Activated T-helper 17 cell treated with anti-CD3 and anti-CD28 coated beads, Interleukin-2, amount 50 U/mL, for 72 hours (primary cell): ENCODE data around the gene TOR2A. TPM values are rescaled to one million over a fixed set of nuclear protein-coding genes. Genes with fewer than 3 reads are reported as not detected.

Experiments
- ATAC-seq: fragments of 150-1000 bp; cut with Tn5 transposase; replicated peaks from 2 replicates; pipeline ENCODE4 v1.10.0; 2021; ENCODE audit warnings: mild to moderate bottlenecking, moderate library complexity
- H3K27ac Mint-ChIP-seq: one replicate; pipeline ENCODE4 v1.8.0; 2022; ENCODE audit warnings: mixed read lengths
- H3K27me3 Mint-ChIP-seq: one replicate; pipeline ENCODE4 v1.8.0; 2022; ENCODE audit warnings: mixed read lengths
- H3K36me3 Mint-ChIP-seq: one replicate; pipeline ENCODE4 v1.8.0; 2022; ENCODE audit warnings: low read depth, mild to moderate bottlenecking, mixed read lengths
- H3K4me1 Mint-ChIP-seq: one replicate; pipeline ENCODE4 v1.8.0; 2022; ENCODE audit warnings: mixed read lengths
- H3K4me3 Mint-ChIP-seq: one replicate; pipeline ENCODE4 v1.8.0; 2022; ENCODE audit warnings: mild to moderate bottlenecking, mixed read lengths
- H3K9me3 Mint-ChIP-seq: one replicate; pipeline ENCODE4 v1.8.0; 2022; ENCODE audit warnings: mixed read lengths
- total RNA-seq, 2 donors: library from RNA; stranded (reverse); gene quantifications; one replicate each; pipeline ENCODE4 v1.2.3, GENCODE V29; 2022

TOR2A gene
- total RNA-seq, 2 donors from 2014 or later, result 8.5 to 15.7 TPM

DNA sequence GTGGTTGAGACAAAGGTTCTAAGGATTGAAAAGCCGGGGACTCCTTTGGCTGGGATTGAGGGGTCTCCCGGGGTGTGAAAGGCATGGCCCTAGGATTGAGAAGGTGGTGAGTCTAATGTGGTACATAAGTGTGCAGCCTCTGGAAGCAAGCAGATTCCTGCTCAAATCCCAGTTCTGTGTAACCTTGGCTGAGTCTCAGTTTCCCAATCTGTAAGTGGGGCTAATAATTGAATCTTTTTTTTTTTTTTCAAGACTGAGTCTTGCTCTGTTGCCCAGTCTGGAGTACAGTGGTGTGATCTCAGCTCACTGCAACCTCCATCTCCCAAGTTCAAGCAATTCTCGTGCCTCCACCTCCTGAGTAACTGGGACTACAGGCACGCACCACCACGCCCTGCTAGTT, 37.5 kb upstream of the TOR2A start:
- H3K36me3 Mint-ChIP-seq, result peaks cover 85% of the 10 kb centered on the region
- H3K4me1 Mint-ChIP-seq, result peaks cover 19% of the 10 kb centered on the region
- no peak overlapping the region for H3K27ac Mint-ChIP-seq
- no peak for ATAC-seq
- no peaks in the 10 kb centered on the region for H3K27me3 Mint-ChIP-seq
- H3K4me3 Mint-ChIP-seq, result peak overlapping the region; percentile 90
- no peaks in the 10 kb centered on the region for H3K9me3 Mint-ChIP-seq

DNA sequence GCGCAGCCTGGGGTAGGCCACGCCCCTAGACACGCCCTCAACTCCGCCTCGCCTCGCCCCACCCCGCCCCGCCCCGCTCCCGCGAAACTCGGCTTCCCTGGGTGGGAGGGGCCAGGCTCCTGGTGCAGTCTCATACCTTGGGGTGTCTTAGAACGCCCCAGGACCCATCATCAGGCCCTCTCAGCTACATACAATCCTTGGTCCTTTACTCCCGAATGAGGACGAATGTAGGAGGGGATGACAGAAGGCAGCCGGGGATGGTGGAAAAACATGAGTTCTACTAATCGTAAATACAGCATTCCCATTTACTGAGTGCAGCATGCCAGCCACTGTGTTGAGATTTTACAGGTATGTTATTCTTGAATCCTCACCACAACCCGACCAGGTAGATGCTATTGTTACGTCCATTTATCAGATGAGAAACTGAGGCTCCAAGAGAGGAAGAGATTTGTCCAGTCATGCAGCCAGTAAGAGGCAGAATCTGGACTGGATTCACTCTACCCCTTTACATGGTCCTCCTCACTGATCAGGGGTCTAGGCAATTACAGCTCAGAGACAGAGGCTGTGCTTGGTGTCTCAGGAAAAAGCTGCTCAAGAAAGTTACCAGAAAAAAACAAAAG, 36.6 kb upstream of the TOR2A start:
- peaks cover 26% of the 10 kb centered on the region for H3K4me1 Mint-ChIP-seq
- no peaks in the 10 kb centered on the region for H3K9me3 Mint-ChIP-seq
- H3K36me3 Mint-ChIP-seq, result peaks cover 85% of the 10 kb centered on the region
- no peaks in the 10 kb centered on the region for H3K27me3 Mint-ChIP-seq
- ATAC-seq, result no peak
- peak overlapping the region; percentile 87 for H3K27ac Mint-ChIP-seq
- H3K4me3 Mint-ChIP-seq, result peak overlapping the region; percentile 90

DNA sequence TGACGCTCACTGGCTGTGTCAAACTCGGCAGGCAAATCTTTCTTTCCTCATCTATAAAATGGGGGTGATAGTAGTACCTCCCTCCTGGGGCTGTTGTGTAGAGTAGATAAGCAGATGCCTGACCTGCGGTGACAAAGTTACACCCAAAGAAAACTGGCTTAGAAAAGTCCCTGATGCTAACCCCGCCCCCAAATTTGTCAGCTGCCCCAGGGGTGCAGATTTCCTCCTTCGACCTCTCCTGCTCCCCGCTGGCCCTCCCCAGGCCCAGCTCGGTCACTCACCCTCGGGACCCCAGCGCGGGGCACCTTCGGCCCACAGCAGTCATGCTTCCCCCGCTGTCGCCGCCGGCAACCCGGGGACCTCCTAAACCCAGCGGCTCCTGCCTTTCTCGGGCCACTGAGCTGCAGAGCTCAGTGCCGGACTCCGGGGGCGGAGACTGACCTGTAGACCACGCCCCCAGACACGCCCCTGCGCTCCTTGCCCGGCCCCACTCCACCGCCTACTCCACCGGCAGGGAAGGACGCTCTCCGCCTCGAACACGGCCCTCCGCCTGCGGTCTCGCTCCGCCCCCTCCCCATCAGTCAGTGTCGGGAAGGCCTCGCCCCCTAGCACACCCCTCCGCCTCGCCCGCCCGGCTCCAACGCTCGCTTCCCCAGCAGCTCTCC, 35.9 kb upstream of the TOR2A start:
- Mint-ChIP-seq H3K27ac (peak overlapping the region; percentile 87), H3K4me1 (peaks cover 31% of the 10 kb centered on the region), H3K9me3 (no peaks in the 10 kb centered on the region), H3K36me3 (peaks cover 85% of the 10 kb centered on the region), H3K4me3 (peak overlapping the region; percentile 90), H3K27me3 (no peaks in the 10 kb centered on the region)
- ATAC-seq, result peak; percentile 91

DNA sequence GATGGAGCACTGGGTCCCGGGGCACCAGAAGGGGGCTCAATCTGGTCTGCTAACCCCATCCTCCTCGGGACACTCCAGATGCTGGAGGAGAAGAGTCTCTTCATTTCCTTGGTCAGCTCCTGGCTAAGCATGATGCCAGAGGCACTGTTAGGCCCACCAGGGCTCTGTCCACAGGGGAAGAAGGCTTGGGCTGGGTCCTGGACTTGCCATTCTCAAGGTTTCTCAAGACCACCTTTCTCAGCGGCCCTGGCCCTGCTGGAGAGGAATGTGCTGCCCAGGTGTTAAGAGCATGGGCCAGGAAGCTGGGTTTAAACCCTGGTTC, 35.5 kb upstream of the TOR2A start:
- H3K4me3 Mint-ChIP-seq, result peak overlapping the region; percentile 90
- no peak for ATAC-seq

DNA sequence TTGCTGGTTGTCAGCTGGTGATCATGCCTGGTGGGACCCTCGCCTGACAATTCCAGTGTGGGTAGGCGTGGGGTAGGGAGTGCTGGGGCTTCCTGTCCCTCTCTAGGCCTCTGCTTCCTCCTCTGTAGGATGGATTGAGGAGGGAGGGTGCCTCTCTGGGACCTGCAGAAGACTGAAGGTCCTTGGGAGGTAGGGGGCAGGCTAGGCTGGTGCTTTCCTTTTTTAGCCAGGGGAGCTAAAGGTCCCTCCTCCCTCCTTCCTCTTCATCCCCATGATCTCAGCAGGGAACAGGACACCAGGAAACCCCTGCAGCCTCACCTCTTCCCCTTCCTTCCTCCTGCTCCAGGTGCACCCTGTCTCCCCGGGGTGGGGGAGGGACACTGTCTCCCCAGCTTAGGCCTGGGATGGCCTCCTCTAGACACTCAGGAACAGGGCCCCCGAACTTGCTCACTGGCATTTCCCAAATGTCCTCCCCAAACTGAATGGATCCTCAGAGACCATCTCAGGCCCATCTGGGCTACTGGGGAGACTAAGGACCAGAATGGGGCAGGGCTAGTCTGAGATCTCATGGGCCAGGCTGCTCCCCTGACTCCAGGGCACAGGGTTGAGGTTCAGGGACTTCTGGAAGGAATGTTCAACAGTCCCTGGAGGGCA, 35.0 kb upstream of the TOR2A start:
- H3K27me3 Mint-ChIP-seq, result no peaks in the 10 kb centered on the region
- H3K27ac Mint-ChIP-seq, result peak overlapping the region; percentile 87
- H3K4me3 Mint-ChIP-seq, result peak overlapping the region; percentile 90
- peaks cover 93% of the 10 kb centered on the region for H3K36me3 Mint-ChIP-seq
- ATAC-seq, result no peak
- H3K9me3 Mint-ChIP-seq, result no peaks in the 10 kb centered on the region
- peaks cover 37% of the 10 kb centered on the region for H3K4me1 Mint-ChIP-seq

More for the DNA sequence above, 35.5 kb upstream of the TOR2A start:
- H3K4me1 Mint-ChIP-seq, result peaks cover 32% of the 10 kb centered on the region
- peak overlapping the region; percentile 87 for H3K27ac Mint-ChIP-seq
- H3K9me3 Mint-ChIP-seq, result no peaks in the 10 kb centered on the region
- no peaks in the 10 kb centered on the region for H3K27me3 Mint-ChIP-seq
- peaks cover 89% of the 10 kb centered on the region for H3K36me3 Mint-ChIP-seq

DNA sequence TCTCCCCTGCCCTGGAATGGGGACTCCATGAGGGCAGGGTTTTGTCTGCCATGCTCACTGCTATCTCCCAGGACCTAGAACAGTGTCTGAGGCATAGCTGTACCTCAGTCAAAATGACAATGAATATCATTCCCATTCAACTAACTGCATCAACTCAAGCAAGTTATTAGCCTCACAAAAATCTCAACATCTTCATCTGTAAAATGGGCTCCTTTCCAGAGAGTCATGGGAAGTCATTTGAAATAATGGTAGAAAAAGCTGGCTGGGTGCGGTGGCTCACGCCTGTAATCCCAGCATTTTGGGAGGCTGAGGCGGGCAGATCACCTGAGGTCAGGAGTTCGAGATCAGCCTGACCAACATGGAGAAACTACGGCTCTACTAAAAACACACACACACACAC, 34.0 kb upstream of the TOR2A start:
- Mint-ChIP-seq H3K36me3 (peaks cover 91% of the 10 kb centered on the region), H3K27ac (peak overlapping the region; percentile 92), H3K4me1 (peaks cover 44% of the 10 kb centered on the region), H3K4me3 (peak overlapping the region; percentile 90), H3K9me3 (no peaks in the 10 kb centered on the region), H3K27me3 (no peaks in the 10 kb centered on the region)
- no peak for ATAC-seq

DNA sequence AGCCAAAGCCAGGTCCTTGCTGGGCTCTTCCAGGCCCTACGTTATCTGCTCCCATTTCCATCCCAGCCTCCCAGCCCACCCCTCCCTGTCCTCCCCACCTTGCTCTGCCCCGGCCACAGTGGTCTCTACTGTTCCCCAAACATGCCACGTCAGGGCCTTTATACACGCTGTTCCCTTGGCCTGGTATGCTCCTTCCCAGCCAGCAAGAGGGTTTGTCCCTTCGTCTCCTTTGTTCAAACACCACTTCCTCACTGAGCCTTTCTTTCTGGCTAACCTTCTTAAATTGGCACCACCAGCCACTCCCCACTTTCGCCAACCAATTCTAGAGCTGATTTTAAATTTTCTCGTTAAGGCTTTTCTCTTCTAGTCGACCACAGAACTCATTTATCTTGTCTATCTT, 33.6 kb upstream of the TOR2A start:
- no peak for ATAC-seq
- H3K4me3 Mint-ChIP-seq, result peak overlapping the region; percentile 90
- peaks cover 47% of the 10 kb centered on the region for H3K4me1 Mint-ChIP-seq
- peak overlapping the region; percentile 92 for H3K27ac Mint-ChIP-seq
- no peaks in the 10 kb centered on the region for H3K27me3 Mint-ChIP-seq
- no peaks in the 10 kb centered on the region for H3K9me3 Mint-ChIP-seq
- peaks cover 91% of the 10 kb centered on the region for H3K36me3 Mint-ChIP-seq

DNA sequence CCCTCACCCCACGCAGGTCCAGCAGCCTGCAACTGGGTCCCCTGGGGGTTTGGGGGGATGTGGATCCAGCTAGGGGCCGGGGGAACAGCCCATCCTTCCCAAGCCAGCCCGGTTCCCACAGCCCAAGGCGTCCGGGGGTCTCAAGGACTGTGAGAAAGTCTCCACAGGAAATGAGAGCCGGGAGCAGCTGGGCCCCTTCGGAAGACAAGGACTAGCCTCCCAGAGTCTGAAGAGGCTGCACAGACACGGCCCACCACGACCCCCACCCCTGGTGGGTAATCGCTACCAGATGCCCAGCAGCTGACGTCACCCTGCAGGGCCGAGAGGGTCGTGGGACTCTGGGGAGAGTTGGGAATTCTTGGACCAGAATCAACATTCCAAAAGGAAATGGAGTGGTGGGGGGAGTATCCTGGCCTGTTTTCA, 32.8 kb upstream of the TOR2A start:
- no peak for ATAC-seq
- H3K4me3 Mint-ChIP-seq, result peak overlapping the region; percentile 90

DNA sequence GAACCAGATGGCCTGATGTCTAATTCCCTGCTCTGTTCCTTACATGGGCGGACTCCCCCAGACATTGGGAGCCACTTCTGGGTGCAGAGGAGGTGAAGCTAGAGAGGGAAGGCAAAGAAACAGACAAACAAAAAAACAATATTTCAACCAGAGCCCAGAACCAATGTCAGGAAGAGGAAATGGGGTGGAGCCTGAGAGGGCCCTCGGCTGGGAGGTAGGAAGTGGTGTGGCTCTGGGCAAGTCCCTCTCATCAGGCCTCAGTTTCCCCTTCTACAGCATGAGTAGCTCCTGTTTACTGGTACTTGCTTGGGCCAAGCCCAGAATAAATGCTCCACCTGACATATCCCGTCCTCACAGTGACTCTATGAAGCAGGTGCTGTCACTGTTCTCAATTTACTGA, 32.3 kb upstream of the TOR2A start:
- ATAC-seq, result no peak
- Mint-ChIP-seq H3K27ac (peak overlapping the region; percentile 92), H3K27me3 (no peaks in the 10 kb centered on the region), H3K4me1 (peaks cover 56% of the 10 kb centered on the region), H3K4me3 (peak overlapping the region; percentile 90), H3K9me3 (no peaks in the 10 kb centered on the region), H3K36me3 (peaks cover 91% of the 10 kb centered on the region)

More for the DNA sequence above, 32.8 kb upstream of the TOR2A start:
- H3K36me3 Mint-ChIP-seq, result peaks cover 91% of the 10 kb centered on the region
- H3K27ac Mint-ChIP-seq, result peak overlapping the region; percentile 92
- H3K4me1 Mint-ChIP-seq, result peaks cover 51% of the 10 kb centered on the region
- no peaks in the 10 kb centered on the region for H3K27me3 Mint-ChIP-seq
- H3K9me3 Mint-ChIP-seq, result no peaks in the 10 kb centered on the region

DNA sequence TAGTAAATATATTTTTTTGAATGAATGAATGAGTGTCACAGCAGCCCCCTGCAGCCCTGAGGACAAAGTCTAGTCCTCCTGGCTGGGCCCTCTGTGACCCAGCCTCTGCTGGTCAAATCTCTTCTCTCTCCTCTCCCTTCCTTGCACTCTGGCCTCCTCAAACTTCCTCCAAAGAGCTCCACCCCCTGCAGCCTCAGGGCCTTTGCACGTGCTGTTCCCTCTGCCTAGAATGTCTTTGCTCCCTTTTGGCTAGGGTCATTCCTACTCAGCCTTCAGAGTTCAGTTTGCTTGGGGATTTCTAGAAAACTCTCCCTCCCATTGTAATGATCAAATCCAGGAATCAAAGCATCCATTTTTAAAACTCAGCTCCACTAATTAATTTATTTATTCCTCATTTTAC, 30.3 kb upstream of the TOR2A start:
- peak overlapping the region; percentile 92 for H3K27ac Mint-ChIP-seq
- peaks cover 87% of the 10 kb centered on the region for H3K36me3 Mint-ChIP-seq
- H3K4me1 Mint-ChIP-seq, result peaks cover 54% of the 10 kb centered on the region
- no peak for ATAC-seq
- H3K27me3 Mint-ChIP-seq, result no peaks in the 10 kb centered on the region
- H3K9me3 Mint-ChIP-seq, result no peaks in the 10 kb centered on the region
- H3K4me3 Mint-ChIP-seq, result no peak overlapping the region

DNA sequence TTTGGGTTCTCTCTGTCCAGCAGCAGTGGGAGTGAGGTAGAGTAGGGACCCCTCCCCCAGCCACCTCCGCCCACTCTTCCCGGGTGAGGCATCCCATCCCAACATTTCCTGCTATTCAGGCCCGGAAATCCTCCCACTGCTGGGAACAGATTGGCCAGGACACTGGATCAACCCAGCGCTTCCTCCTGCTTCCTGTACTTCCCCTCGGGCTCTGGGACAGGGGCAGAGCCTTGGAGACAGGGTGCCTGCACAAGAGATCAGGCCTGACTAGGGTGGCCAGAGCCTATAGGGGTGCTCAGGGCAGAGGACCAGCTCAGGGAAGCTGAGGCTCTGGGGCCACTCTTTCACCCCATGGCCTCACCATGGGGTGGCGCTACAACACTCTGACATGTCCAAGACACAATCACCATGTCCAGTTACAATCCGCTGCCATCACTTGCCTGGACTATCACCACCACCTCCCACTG, 28.9 kb upstream of the TOR2A start:
- Mint-ChIP-seq H3K27me3 (no peaks in the 10 kb centered on the region), H3K4me1 (peaks cover 46% of the 10 kb centered on the region), H3K9me3 (no peaks in the 10 kb centered on the region), H3K4me3 (no peak overlapping the region), H3K36me3 (peaks cover 80% of the 10 kb centered on the region), H3K27ac (peak overlapping the region; percentile 81)
- peak; percentile 63 for ATAC-seq

DNA sequence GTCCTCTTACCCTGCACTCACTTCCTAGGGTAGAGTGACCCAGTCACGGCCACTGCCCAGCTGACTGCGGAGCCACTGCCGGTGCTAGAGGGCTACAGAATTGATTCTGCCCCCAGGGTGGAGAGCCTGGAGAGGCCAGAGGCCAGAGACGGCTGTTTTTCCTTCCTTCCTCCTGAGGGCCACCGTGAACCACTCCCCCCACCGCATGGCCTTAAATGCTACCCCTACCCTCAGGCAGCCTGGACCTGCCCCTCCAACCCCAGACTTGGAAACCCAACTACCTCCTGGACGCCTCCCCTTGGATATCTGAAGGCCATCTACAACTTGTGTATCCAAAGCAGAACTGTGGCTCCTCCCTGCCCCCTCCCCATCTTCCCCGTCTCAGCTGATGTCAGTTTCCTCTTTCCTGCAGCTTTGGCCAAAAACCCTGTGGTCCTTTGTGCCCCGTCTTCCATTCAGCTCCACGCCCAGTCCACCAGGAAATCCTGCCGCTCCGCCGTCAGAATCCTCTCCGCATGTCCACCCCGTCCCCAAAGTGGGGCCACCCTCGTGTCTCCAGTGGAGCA, 27.1 kb upstream of the TOR2A start:
- ATAC-seq, result no peak
- peak overlapping the region; percentile 81 for H3K27ac Mint-ChIP-seq
- H3K9me3 Mint-ChIP-seq, result no peaks in the 10 kb centered on the region
- H3K36me3 Mint-ChIP-seq, result peaks cover 77% of the 10 kb centered on the region
- no peak overlapping the region for H3K4me3 Mint-ChIP-seq
- no peaks in the 10 kb centered on the region for H3K27me3 Mint-ChIP-seq
- peaks cover 39% of the 10 kb centered on the region for H3K4me1 Mint-ChIP-seq

DNA sequence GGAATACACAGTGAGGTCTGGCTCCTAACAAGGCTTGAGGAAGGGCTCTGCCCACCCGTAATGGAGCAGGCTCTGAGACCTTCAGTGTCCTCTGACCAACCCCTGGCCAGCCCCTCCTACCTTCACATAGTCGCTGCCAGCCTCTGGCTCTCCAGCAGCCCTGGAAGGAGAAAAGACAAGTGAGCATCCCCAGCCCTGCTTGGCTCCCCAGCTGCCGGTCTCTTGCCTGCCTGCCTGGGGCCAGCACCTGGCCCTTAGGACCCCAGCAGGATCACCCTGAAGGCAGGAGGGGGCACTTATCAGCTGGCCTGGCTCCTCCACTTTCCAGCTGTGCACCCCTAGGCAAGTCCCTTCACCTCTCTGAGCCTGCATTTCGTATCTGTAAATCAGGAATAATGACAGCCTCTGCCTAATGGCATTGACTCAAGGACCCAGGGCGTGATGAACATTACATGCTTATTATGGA, 26.4 kb upstream of the TOR2A start:
- Mint-ChIP-seq H3K4me3 (no peak overlapping the region), H3K36me3 (peaks cover 77% of the 10 kb centered on the region), H3K27ac (no peak overlapping the region), H3K9me3 (no peaks in the 10 kb centered on the region), H3K4me1 (peaks cover 37% of the 10 kb centered on the region), H3K27me3 (no peaks in the 10 kb centered on the region)
- no peak for ATAC-seq

DNA sequence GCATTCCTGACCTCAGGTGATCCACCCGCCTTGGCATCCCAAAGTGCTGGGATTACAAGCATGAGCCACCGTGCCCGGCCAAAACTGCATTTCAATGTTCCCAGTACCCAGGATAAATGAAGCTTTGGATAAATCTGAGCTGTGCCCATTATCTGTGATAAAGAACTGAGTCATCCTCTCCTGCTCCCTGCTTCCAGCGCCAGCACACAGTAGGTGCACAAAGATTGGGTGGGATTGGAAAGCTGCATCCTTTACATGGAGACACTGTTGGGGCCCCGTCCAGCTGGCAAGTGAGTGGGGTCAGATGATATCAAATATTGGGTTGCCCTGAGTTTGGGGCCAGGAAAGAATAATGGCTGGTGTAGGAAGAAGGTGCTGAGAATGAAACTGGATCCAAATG, 26.0 kb upstream of the TOR2A start:
- Mint-ChIP-seq H3K4me3 (no peak overlapping the region), H3K4me1 (peaks cover 32% of the 10 kb centered on the region), H3K36me3 (peaks cover 72% of the 10 kb centered on the region), H3K27ac (no peak overlapping the region), H3K9me3 (no peaks in the 10 kb centered on the region), H3K27me3 (no peaks in the 10 kb centered on the region)
- ATAC-seq, result no peak
